Measurements from ENCODE around the gene CLSTN3.

DNA sequence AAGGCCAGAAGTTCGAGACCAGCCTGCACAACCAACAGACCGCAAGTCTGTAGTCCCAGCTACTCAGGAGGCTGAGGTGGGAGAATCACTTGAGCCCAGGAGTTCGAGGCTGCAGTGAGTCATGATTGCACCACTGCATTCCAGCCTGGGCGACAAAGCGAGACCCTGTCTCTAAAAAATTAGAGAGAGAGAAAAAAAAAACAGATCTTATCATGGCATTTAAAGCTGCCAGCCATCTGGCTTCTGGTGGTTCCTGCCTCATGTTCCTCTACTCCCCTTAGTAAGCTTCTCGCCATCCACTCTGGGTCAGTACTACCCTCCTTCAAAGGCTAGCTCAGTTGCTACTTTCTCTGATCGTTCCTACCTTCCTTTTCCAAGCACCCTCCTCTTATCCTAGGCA lies 16.1 kb downstream of the CLSTN3 start:
- TF ChIP-seq, protein P1, sequence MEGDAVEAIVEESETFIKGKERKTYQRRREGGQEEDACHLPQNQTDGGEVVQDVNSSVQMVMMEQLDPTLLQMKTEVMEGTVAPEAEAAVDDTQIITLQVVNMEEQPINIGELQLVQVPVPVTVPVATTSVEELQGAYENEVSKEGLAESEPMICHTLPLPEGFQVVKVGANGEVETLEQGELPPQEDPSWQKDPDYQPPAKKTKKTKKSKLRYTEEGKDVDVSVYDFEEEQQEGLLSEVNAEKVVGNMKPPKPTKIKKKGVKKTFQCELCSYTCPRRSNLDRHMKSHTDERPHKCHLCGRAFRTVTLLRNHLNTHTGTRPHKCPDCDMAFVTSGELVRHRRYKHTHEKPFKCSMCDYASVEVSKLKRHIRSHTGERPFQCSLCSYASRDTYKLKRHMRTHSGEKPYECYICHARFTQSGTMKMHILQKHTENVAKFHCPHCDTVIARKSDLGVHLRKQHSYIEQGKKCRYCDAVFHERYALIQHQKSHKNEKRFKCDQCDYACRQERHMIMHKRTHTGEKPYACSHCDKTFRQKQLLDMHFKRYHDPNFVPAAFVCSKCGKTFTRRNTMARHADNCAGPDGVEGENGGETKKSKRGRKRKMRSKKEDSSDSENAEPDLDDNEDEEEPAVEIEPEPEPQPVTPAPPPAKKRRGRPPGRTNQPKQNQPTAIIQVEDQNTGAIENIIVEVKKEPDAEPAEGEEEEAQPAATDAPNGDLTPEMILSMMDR (IDR thresholded peaks at IDR 0.05), result no peak
- no peak for TF ChIP-seq EZH2 (IDR thresholded peaks at IDR 0.05; ENCODE audit: borderline replicate concordance, insufficient read depth, low read depth, low read length, poor library complexity, severe bottlenecking)
